Nasal cavity respiratory epithelium epithelial cell of viscerocranial mucosa (primary cell): ENCODE data around the gene THBS2. TPM values are rescaled to one million over a fixed set of nuclear protein-coding genes. Genes with fewer than 3 reads are reported as not detected.

Experiments used
- total RNA-seq: library from RNA; depleted of rRNA; stranded (reverse); fragments of >200 nt; gene quantifications from 2 replicates; pipeline ENCODE4 v1.2.3, GENCODE V29; 2014

The THBS2 gene
- 0.50 and 28.4 TPM in 2 replicates for total RNA-seq

GRCh38 chr6:169253337-169254238, at the start of gene THBS2:
THBS2 (minus strand) TSS chr6:169253846; CDS start chr6:169250784, 3,062 bp downstream.

